Small intestine (tissue), 7 donors: ENCODE data around the gene NUDT19. TPM values are rescaled to one million over a fixed set of nuclear protein-coding genes. Genes with fewer than 3 reads are reported as not detected.
"Not testable (repeated sequence)": the region's sequence is repeated elsewhere in the genome, so short reads cannot be mapped to it uniquely, and the experiment has no call there.

Experiments used
- DNase-seq, 2 donors: peaks; one replicate each; pipeline versions ENCODE4 v3.0.0 to v3.0.0-alpha.2; 2013
- FAIRE-seq: peaks from 2 replicates; lab custom pipeline; 2012; peaks lifted over from hg19 to GRCh38; lab: Jason Lieb, UNC
- H3K27ac ChIP-seq, 3 donors: one replicate each; pipeline ENCODE4 v1.5.1; 2013; ENCODE audit warnings: low read length in 2 of 3, mild to moderate bottlenecking in 2 of 3, control low read depth in 1 of 3, inconsistent platforms in 1 of 3, low read depth in 1 of 3, moderate library complexity in 1 of 3
- H3K27me3 ChIP-seq, 3 donors: one replicate each; pipeline ENCODE4 v1.6.1; 2013; ENCODE audit warnings: low read length in 3 of 3, inconsistent platforms in 1 of 3; ENCODE audit not compliant: control insufficient read depth in 3 of 3, insufficient read depth in 3 of 3
- H3K36me3 ChIP-seq, 3 donors: one replicate each; pipeline ENCODE4 v1.6.1; 2013; ENCODE audit warnings: low read length in 3 of 3, inconsistent platforms in 1 of 3, low read depth in 1 of 3, mild to moderate bottlenecking in 1 of 3, moderate library complexity in 1 of 3; ENCODE audit not compliant: control insufficient read depth in 3 of 3, insufficient read depth in 2 of 3
- H3K4me1 ChIP-seq, 3 donors: one replicate each; pipeline ENCODE4 v1.6.1; 2013; ENCODE audit warnings: low read length in 2 of 3, inconsistent platforms in 1 of 3, low read depth in 1 of 3, mild to moderate bottlenecking in 1 of 3, moderate library complexity in 1 of 3; ENCODE audit not compliant: control insufficient read depth in 3 of 3, insufficient read depth in 2 of 3
- H3K4me3 ChIP-seq, 3 donors: one replicate each; pipeline ENCODE4 v1.5.1; 2013; ENCODE audit warnings: low read length in 3 of 3, control low read depth in 1 of 3, inconsistent platforms in 1 of 3, low read depth in 1 of 3, mild to moderate bottlenecking in 1 of 3, moderate library complexity in 1 of 3
- H3K9me3 ChIP-seq, 2 donors: one replicate each; pipeline ENCODE4 v1.6.1; 2013; ENCODE audit warnings: low read depth in 1 of 2, low read length in 1 of 2; ENCODE audit not compliant: control insufficient read depth in 2 of 2, insufficient read depth in 1 of 2
- WGBS, 3 donors: extraction: QIAGEN DNeasy Blood & Tissue Kit; methylation state at CpG; one replicate each; pipeline ENCODE4 v1.1.7; 2013; 5-methylcytosine and 5-hydroxymethylcytosine counted together
- polyA plus RNA-seq, 4 donors: library from polyadenylated mRNA; stranded (reverse) in 3 of 4; unstranded in 1 of 4; fragments of 200-250 nt in 3 of 4; fragments of 120-200 nt in 1 of 4; gene quantifications; one replicate each; pipeline versions ENCODE4 v1.2.1 to v1.2.3, GENCODE V29; 2013
- donor health status: healthy with polysubstance abuse.
- donor health status: control.
- donor health status: control.
- donor health status: Bipolar disorder and iron deficiency.
- donor health status: healthy.

NUDT19 gene
- polyA plus RNA-seq, 4 donors = 7.0 to 13.9 (median 9.6) TPM

DNA sequence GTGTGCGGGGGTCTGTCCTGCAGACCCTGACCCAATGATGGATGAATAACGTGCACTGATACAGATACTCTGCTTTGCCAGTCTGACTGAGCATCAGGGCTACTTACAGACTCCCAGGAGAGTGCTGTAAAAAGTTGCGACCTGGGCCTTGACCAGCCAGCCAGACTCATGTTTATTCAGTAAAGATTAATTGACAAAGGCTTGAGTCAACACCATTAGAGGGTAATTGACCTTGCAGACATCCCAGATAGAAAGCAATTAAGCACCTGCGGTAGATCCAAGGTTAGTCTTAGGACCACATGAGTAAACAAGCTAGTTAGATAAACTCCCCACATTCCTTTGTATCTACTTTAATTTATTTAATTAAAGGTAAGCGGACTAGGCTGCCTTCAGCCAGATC is 10.4 kb downstream of the NUDT19 start:
- Histone ChIP-seq H3K9me3 (peaks cover 0 to 16% of the 10 kb centered on the region in 2 donors), H3K36me3 (peaks cover 2 to 46% (median 3%) of the 10 kb centered on the region in 3 donors), H3K27me3 (no peaks in the 10 kb centered on the region), H3K27ac (peak overlapping the region in 1 of 3 donors; percentile 34), H3K4me3 (no peak overlapping the region), H3K4me1 (peaks cover 0 to 16% (median 1%) of the 10 kb centered on the region in 3 donors)
- DNase-seq (peak; percentile 79 to 96), FAIRE-seq (no peak)
- 12 to 56% (median 33%) methylated on average over 5 of the region's 5 CpGs for WGBS, 3 donors

GRCh38 chr19:32704006-32704405 is 12.4 kb downstream of the NUDT19 start:
- not testable (repeated sequence) for H3K27ac ChIP-seq, H3K4me3 ChIP-seq, FAIRE-seq, DNase-seq, H3K27me3 ChIP-seq
- WGBS, 3 donors = 97 to 100% (median 100%) methylated on average over 2 of the region's 2 CpGs
- peaks cover 0 to 43% (median 0%) of the 10 kb centered on the region in 3 donors for H3K36me3 ChIP-seq
- peaks cover 0 to 16% of the 10 kb centered on the region in 2 donors for H3K9me3 ChIP-seq
- H3K4me1 ChIP-seq = peaks cover 0 to 16% (median 1%) of the 10 kb centered on the region in 3 donors

DNA sequence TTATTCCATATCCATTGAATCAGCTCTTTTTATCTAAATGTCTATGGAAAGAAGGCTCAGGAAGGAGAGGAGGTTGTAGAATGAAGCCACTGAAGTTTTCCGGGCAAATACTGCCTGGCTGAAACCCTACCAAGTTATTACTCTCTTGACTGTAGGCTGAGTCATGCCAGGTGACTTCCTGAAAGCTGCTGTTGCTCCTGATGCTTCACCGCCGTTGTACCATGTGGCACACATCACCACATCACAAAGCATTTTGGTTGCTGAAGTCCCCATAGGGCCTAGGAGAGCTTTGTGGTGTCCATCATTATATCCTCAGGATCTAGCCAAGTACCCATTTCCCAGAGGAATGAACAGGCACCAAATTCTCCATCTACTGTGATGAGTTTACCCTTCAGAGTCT is 16.8 kb downstream of the NUDT19 start:
- FAIRE-seq (no peak), DNase-seq (no peak)
- H3K27ac ChIP-seq = no peak overlapping the region
- H3K27me3 ChIP-seq = no peaks in the 10 kb centered on the region
- H3K4me1 ChIP-seq = peaks cover 0 to 3% (median 0%) of the 10 kb centered on the region in 3 donors
- peaks cover 0 to 14% of the 10 kb centered on the region in 2 donors for H3K9me3 ChIP-seq
- peaks cover 0 to 41% (median 0%) of the 10 kb centered on the region in 3 donors for H3K36me3 ChIP-seq
- no peak overlapping the region for H3K4me3 ChIP-seq
- WGBS, 3 donors = 73 to 78% (median 77%) methylated on average over 3 of the region's 3 CpGs

DNA sequence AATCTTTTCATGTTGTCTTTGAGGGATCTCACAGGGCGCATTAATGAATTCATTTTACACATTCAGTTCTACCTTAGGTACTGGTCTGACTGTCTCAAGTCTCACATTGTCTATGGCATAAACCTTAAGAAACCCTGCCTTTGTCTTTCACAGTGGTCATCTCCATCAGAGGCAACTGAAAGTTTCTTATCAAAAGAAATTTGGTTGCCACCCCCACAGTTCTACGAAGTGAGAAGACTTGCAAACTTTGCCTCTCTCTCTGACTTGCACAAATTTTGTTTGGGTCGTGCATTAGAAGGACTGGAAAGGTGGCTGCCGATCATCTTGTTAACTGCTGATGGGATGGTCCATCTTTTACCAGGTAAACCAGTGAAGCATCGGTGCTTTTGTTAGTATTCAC is 17.4 kb downstream of the NUDT19 start:
- H3K27me3 ChIP-seq = no peaks in the 10 kb centered on the region
- peaks cover 0 to 40% (median 0%) of the 10 kb centered on the region in 3 donors for H3K36me3 ChIP-seq
- H3K9me3 ChIP-seq = peaks cover 0 to 9% of the 10 kb centered on the region in 2 donors
- no peak overlapping the region for H3K27ac ChIP-seq
- 92 to 94% (median 93%) methylated on average over 5 of the region's 5 CpGs for WGBS, 3 donors
- H3K4me3 ChIP-seq = no peak overlapping the region
- no peak for DNase-seq
- peaks cover 0 to 3% (median 0%) of the 10 kb centered on the region in 3 donors for H3K4me1 ChIP-seq
- FAIRE-seq = no peak

DNA sequence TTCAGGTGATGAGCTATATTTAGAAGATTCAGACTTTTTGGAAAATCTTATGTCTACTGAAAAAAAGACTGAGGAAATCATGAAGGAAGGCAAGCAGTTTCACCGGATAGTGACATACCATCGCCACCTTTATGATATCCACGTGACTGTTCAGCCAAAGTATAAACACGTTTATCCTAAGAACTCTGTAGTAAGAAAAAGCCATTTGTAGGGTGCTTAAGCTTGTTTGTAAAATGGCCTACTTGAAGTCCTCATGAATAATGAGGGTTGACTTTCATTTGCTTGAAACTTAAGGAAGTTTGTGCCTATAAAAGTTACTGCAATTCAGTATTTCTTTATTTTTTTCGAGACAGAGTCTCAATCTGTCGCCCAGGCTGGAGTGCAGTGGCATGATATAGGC is 20.1 kb downstream of the NUDT19 start:
- H3K27me3 ChIP-seq = no peaks in the 10 kb centered on the region
- DNase-seq (no peak), FAIRE-seq (no peak)
- 91 to 94% (median 91%) methylated on average over 6 of the region's 6 CpGs for WGBS, 3 donors
- H3K4me1 ChIP-seq = peaks cover 0 to 3% (median 0%) of the 10 kb centered on the region in 3 donors
- no peak overlapping the region for H3K4me3 ChIP-seq
- no peak overlapping the region for H3K27ac ChIP-seq
- no peaks in the 10 kb centered on the region for H3K9me3 ChIP-seq
- peaks cover 0 to 35% (median 0%) of the 10 kb centered on the region in 3 donors for H3K36me3 ChIP-seq

- H3K4me3 ChIP-seq, H3K9me3 ChIP-seq, DNase-seq, H3K4me1 ChIP-seq, H3K27ac ChIP-seq, FAIRE-seq, H3K27me3 ChIP-seq: not testable (repeated sequence)
- H3K36me3 ChIP-seq = peaks cover 0 to 26% (median 0%) of the 10 kb centered on the region in 3 donors
- WGBS, 3 donors = 96 to 97% (median 96%) methylated on average over 7 of the region's 7 CpGs
Observed at GRCh38 chr19:32716203-32716602, 24.6 kb downstream of the NUDT19 start.

GRCh38 chr19:32717496-32717895 is 25.9 kb downstream of the NUDT19 start:
- Histone ChIP-seq H3K9me3 (no peaks in the 10 kb centered on the region), H3K4me1 (no peaks in the 10 kb centered on the region), H3K36me3 (peaks cover 0 to 22% (median 0%) of the 10 kb centered on the region in 3 donors), H3K27ac (no peak overlapping the region), H3K27me3 (no peaks in the 10 kb centered on the region), H3K4me3 (no peak overlapping the region)
- WGBS, 3 donors = 69 to 79% (median 72%) methylated on average over 5 of the region's 5 CpGs
- FAIRE-seq (no peak), DNase-seq (no peak)

DNA sequence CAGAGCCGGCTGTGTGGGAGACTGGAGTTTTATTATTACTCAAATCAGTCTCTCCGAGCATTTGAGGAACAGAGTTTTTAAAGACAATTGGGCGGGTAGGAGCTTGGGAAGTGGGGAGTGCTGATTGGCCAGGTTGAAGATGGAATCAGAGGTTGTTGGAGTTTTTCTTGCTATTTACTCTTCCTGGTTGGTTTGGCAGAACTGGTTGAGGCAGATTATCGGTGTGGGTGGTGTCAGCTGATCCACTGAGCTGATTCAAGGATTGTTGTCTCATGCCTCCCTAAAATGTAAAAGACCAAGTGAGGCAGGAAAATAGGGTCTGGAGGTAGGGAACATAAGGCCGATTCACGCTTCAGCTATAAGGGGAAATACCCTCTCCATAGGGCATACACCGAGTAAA is 26.7 kb downstream of the NUDT19 start:
- H3K4me1 ChIP-seq = no peaks in the 10 kb centered on the region
- H3K4me3 ChIP-seq = no peak overlapping the region
- no peak overlapping the region for H3K27ac ChIP-seq
- H3K9me3 ChIP-seq = no peaks in the 10 kb centered on the region
- FAIRE-seq (no peak), DNase-seq (no peak)
- peaks cover 0 to 17% (median 0%) of the 10 kb centered on the region in 3 donors for H3K36me3 ChIP-seq
- H3K27me3 ChIP-seq = no peaks in the 10 kb centered on the region
- 82 to 89% (median 83%) methylated on average over 7 of the region's 7 CpGs for WGBS, 3 donors

DNA sequence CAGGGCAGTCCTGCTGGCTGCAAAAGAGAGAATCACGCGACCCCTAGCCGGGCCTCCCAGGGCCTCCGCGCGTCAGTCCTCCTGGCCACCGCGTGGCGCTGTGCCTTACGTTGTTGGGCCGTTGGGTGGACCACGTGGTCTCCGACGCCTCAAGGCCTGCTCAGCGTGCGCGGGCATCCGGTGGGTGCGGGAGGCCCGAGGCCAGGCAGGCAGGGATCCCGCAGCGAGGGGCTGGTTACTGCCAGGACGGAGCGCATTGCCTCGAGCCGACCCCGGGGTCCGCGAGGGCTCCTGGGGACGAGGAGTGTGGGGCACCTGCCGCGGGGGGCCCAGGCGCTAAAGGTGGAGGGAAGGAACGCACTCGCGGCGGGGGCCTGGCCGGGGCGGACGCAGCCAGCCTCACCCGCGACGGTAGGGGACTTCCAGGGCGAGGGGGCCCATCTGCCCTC is 28.0 kb downstream of the NUDT19 start, which contains the start of gene TDRD12:
Gene TDRD12, plus strand, starts transcription at position 157 of the 449 bp plus-strand sequence. CDS start 306 bp downstream, outside the sequence.
- 93 to 97% (median 94%) methylated on average over 28 to 44 of the region's 44 CpGs for WGBS, 3 donors
- DNase-seq = no peak

More for the DNA sequence above, 28.0 kb downstream of the NUDT19 start, which contains the start of gene TDRD12:
- H3K4me3 ChIP-seq = no peak within 1 kb of the TSS
- no peak for FAIRE-seq
- peaks cover 0 to 11% (median 0%) of the 10 kb centered on the region in 3 donors for H3K36me3 ChIP-seq
- no peaks in the 10 kb centered on the region for H3K9me3 ChIP-seq
- H3K4me1 ChIP-seq = no peaks in the 10 kb centered on the region
- H3K27ac ChIP-seq = no peak within 1 kb of the TSS
- no peaks in the 10 kb centered on the region for H3K27me3 ChIP-seq
